GM12878 (cell line): Measurements from ENCODE around the gene CRTC3. TPM values are rescaled to one million over a fixed set of nuclear protein-coding genes. Genes with fewer than 3 reads are reported as not detected.

ENCODE experiments used
- ATAC-seq: fragments of 200-7000 bp; cut with Tn5 transposase; 3 replicates; pipeline ENCODE4 v1.9.1; 2020; ENCODE audit warnings: mild to moderate bottlenecking, moderate library complexity
- BruUV-seq: library from RNA; stranded (reverse); fragments of 400-500 nt; replicated peaks from 2 replicates; lab custom pipeline; 2021; lab: Mats Ljungman, UMichigan
- CTCF ChIA-PET: fragments of 300-600 bp; sonication (Branson Sonifier 250); formaldehyde crosslinking; extraction: SDS; loops from one replicate; lab custom pipeline; 2021; ENCODE audit warnings: inconsistent platforms; lab: Yijun Ruan, JAX
- POLR2A ChIA-PET: fragments of 350-600 bp; formaldehyde crosslinking; extraction: SDS; loops from one replicate; lab custom pipeline; 2021; ENCODE audit warnings: inconsistent platforms; lab: Charles Lee
- RAD21 ChIA-PET: fragments of 300-600 bp; sonication (Branson Sonifier 250); formaldehyde crosslinking; loops from one replicate; lab custom pipeline; 2023; ENCODE audit warnings: antibody characterized with exemption; ENCODE audit not compliant: unreplicated experiment; lab: Charles Lee
- SMC1A ChIA-PET: fragments of 300-600 bp; sonication (Branson Sonifier 250); formaldehyde crosslinking; loops from one replicate; lab custom pipeline; 2023; ENCODE audit not compliant: unreplicated experiment, uncharacterized antibody; lab: Charles Lee
- DNase-seq: peaks from one replicate; pipeline ENCODE4 v3.0.0-alpha.2; 2011; ENCODE audit warnings: low read depth, low spot score
- FAIRE-seq: peaks from 3 replicates; lab custom pipeline; 2011; peaks lifted over from hg19 to GRCh38; lab: Jason Lieb, UNC
- H2AFZ ChIP-seq: 2 replicates; pipeline ENCODE4 v1.6.0; 2011; ENCODE audit warnings: low read depth, low read length, control low read depth; ENCODE audit not compliant: control insufficient read depth
- H3K27ac ChIP-seq: 2 replicates; pipeline ENCODE4 v1.5.1; 2011; ENCODE audit warnings: control low read depth; ENCODE audit not compliant: control insufficient read depth, insufficient read depth
- H3K27me3 ChIP-seq, 2 experiments: replicated peaks in 1 of 2; 2 replicates each; pipeline versions ENCODE4 v1.6.0 to v1.6.1; 2011; ENCODE audit warnings: low read length in 1 of 2; ENCODE audit not compliant: control insufficient read depth in 2 of 2, insufficient read depth in 2 of 2
- H3K36me3 ChIP-seq, 2 experiments: 2 replicates each; pipeline ENCODE4 v1.5.1; 2011; ENCODE audit warnings: low read length in 1 of 2; ENCODE audit not compliant: control insufficient read depth in 2 of 2, insufficient read depth in 2 of 2
- H3K4me1 ChIP-seq: 2 replicates; pipeline ENCODE4 v1.6.1; 2011; ENCODE audit warnings: mild to moderate bottlenecking, low read length, moderate library complexity, mixed read lengths; ENCODE audit not compliant: control insufficient read depth, insufficient read depth
- H3K4me2 ChIP-seq: 2 replicates; pipeline ENCODE4 v1.6.0; 2011; ENCODE audit warnings: control low read depth; ENCODE audit not compliant: control insufficient read depth, insufficient read depth
- H3K4me3 ChIP-seq: fragments of 200-600 bp; sonication (generic); 2 replicates; pipeline ENCODE4 v1.5.1; 2016
- H3K79me2 ChIP-seq: 2 replicates; pipeline ENCODE4 v1.6.0; 2011; ENCODE audit warnings: low read length; ENCODE audit not compliant: control insufficient read depth, insufficient read depth
- H3K9ac ChIP-seq: 2 replicates; pipeline ENCODE4 v1.8.0; 2011; ENCODE audit warnings: low read length, control low read depth, mixed read lengths; ENCODE audit not compliant: control insufficient read depth, insufficient read depth
- H3K9me3 ChIP-seq: replicated peaks from 3 replicates; pipeline ENCODE4 v1.5.1; 2011; ENCODE audit warnings: mild to moderate bottlenecking, low read length; ENCODE audit not compliant: control insufficient read depth, insufficient read depth
- H4K20me1 ChIP-seq: 2 replicates; pipeline ENCODE4 v1.6.0; 2011; ENCODE audit not compliant: control insufficient read depth, insufficient read depth
- BHLHE40 ChIP-seq, 2 experiments: fragments of 450-650 bp in 1 of 2; IDR thresholded peaks; 2 replicates each; pipeline ENCODE4 v1.6.1; 2011 to 2017; ENCODE audit warnings: low read depth in 2 of 2, borderline replicate concordance in 1 of 2, improper control_type of control experiment in 1 of 2, low read length in 1 of 2, mild to moderate bottlenecking in 1 of 2
- EP300 ChIP-seq, 2 experiments: fragments of 150-350 bp in 1 of 2; IDR thresholded peaks; 2 replicates each; pipeline ENCODE4 v1.6.1; 2011 to 2012; ENCODE audit warnings: low read depth in 2 of 2, low read length in 2 of 2, borderline replicate concordance in 1 of 2, improper control_type of control experiment in 1 of 2, inconsistent platforms in 1 of 2; ENCODE audit not compliant: control insufficient read depth in 1 of 2
- ETV6 ChIP-seq, 2 experiments: fragments of 450-650 bp in 1 of 2; IDR thresholded peaks in 1 of 2; conservative IDR thresholded peaks in 1 of 2; 2 replicates each; pipeline ENCODE4 v1.6.1; 2014; ENCODE audit warnings: antibody characterized with exemption in 1 of 2, borderline replicate concordance in 1 of 2, low read depth in 1 of 2, mild to moderate bottlenecking in 1 of 2, moderate library complexity in 1 of 2
- EZH2 ChIP-seq: IDR thresholded peaks from 2 replicates; pipeline ENCODE4 v1.6.1; 2012; ENCODE audit warnings: low read depth, mild to moderate bottlenecking, control low read depth, inconsistent platforms, low read length, borderline replicate concordance; ENCODE audit not compliant: control insufficient read depth
- HDGF ChIP-seq: fragments of 450-650 bp; IDR thresholded peaks from 2 replicates; pipeline ENCODE4 v1.6.1; 2016; ENCODE audit warnings: antibody characterized with exemption
- LARP7 ChIP-seq: fragments of 450-650 bp; IDR thresholded peaks from 2 replicates; pipeline ENCODE4 v1.6.1; 2017; ENCODE audit warnings: mild to moderate bottlenecking
- MEF2A ChIP-seq: IDR thresholded peaks from 2 replicates; pipeline ENCODE4 v1.6.1; 2011; ENCODE audit warnings: low read depth, mild to moderate bottlenecking, low read length, moderate library complexity; ENCODE audit not compliant: insufficient read depth
- NFIC ChIP-seq: IDR thresholded peaks from 2 replicates; pipeline ENCODE4 v1.6.1; 2012; ENCODE audit warnings: low read depth, mild to moderate bottlenecking, inconsistent platforms, low read length, moderate library complexity
- PRDM15 ChIP-seq: fragments of 450-650 bp; formaldehyde crosslinking; IDR thresholded peaks from 2 replicates; pipeline ENCODE4 v1.4.0; 2020; ENCODE audit warnings: mild to moderate bottlenecking, moderate library complexity
- WRNIP1 ChIP-seq: IDR thresholded peaks from 2 replicates; pipeline ENCODE4 v1.6.1; 2011; ENCODE audit warnings: low read depth, low read length, improper control_type of control experiment, borderline replicate concordance
- YBX1 ChIP-seq: fragments of 450-650 bp; IDR thresholded peaks from 2 replicates; pipeline ENCODE4 v1.6.1; 2016; ENCODE audit warnings: antibody characterized with exemption
- ZNF274 ChIP-seq: IDR thresholded peaks from one replicate; pipeline ENCODE4 v1.8.0; 2011; ENCODE audit not compliant: insufficient read length, insufficient read depth
- ZSCAN29 ChIP-seq: fragments of 450-650 bp; IDR thresholded peaks from 2 replicates; pipeline ENCODE4 v1.6.1; 2017; ENCODE audit warnings: mild to moderate bottlenecking, moderate library complexity
- WGBS: methylation state at CpG from one replicate; pipeline ENCODE4 v1.1.6; 2016; ENCODE audit warnings: low lambda C conversion rate; ENCODE audit not compliant: insufficient replicate concordance, insufficient coverage; ENCODE audit errors: missing lambda C conversion rate; 5-methylcytosine and 5-hydroxymethylcytosine counted together
- in situ Hi-C: fragments of 300-500 bp; cut with MboI; formaldehyde crosslinking; loops from 9 replicates; pipeline ENCODE4 v1.14.3; 2018; ENCODE audit warnings: mixed read lengths
- intact Hi-C: fragments of 100-400 bp; cut with micrococcal nuclease; formaldehyde crosslinking; loops from one replicate; pipeline ENCODE4 v1.14.2; 2022; ENCODE audit not compliant: unreplicated experiment
- polyA plus RNA-seq, 11 experiments: library from polyadenylated mRNA; depleted of rRNA in 4 of 11; unstranded in 6 of 11; stranded (reverse) in 5 of 11; fragments of >200 nt; fragmentation: Nextera tagmentation in 4 of 11; fragmentation: Illumina TruSeq in 1 of 11; extraction: Ambion mirVana in 4 of 11; extraction: Trizol in 1 of 11; gene quantifications; 1 replicate in 1 of 11; 2 replicates in 10 of 11; pipeline versions ENCODE4 v1.2.1 to v1.2.3, GENCODE V29; 2011 to 2016; ENCODE audit warnings: inconsistent platforms in 2 of 11, missing spikeins in 2 of 11, low read depth in 1 of 11
- total RNA-seq, 4 experiments: library from RNA; depleted of rRNA in 3 of 4; stranded (reverse); fragments of >200 nt in 3 of 4; fragmentation: Illumina TruSeq in 1 of 4; extraction: Trizol in 1 of 4; gene quantifications; 2 replicates each; pipeline versions ENCODE4 v1.2.1 to v1.2.3, GENCODE V29; 2013 to 2021

The CRTC3 gene
- total and polyA plus RNA-seq, 10 of the 15 experiments (the other 5 are each of a cell fraction or from before 2014, with no cell fraction given) = 3.5 to 36.9 (median 18.9) TPM

DNA sequence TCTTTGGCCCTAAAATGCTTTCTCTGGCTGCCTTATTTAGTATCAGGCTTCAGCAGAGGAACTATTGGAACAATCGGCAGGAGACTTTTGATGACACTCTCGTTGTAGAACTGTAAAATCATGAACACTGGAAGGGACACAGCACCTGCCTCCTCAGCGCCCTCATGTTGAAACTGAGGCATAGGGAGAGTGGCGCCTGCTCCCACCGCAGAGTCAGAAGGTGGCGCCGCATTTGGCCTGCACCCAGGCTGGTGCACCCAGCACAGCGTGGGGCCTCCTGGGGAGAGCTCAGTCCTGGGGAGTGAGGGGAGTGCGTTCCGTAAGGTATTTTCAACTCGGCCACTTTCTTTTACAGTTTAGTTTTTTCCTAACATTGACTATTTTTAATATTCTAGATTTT is 109.2 kb downstream of the CRTC3 start:
- ChIA-PET RAD21 (interaction anchor here (1.3 kb wide), 1 partner anchor 9 kb away, joined by 4 read pairs; no protein-coding TSS in a partner anchor), CTCF (interaction anchor here (0.8 kb wide), 1 partner anchor 20 kb away, joined by 5 read pairs; no protein-coding TSS in a partner anchor), SMC1A (interaction anchor here (0.8 kb wide), 1 partner anchor 247 kb away, joined by 4 read pairs; no protein-coding TSS in a partner anchor), POLR2A (interaction anchor here (0.5 kb wide), 1 partner anchor 98 kb away, joined by 4 read pairs; no protein-coding TSS in a partner anchor)
- no peak overlapping the region for H3K4me2 ChIP-seq
- WGBS = 98% methylated on average over 11 of the region's 11 CpGs
- H3K9me3 ChIP-seq = peaks cover 3% of the 10 kb centered on the region; the same call in 2 of the 3 replicates
- no peak overlapping the region for H3K4me3 ChIP-seq
- in situ Hi-C loops (no loop called here), intact Hi-C loops (no loop called here)
- no peak overlapping the region for H3K9ac ChIP-seq
- no peaks in the 10 kb centered on the region for H3K79me2 ChIP-seq
- no peak for ATAC-seq
- FAIRE-seq = no peak
- BruUV-seq = no TSS peak
- no peak overlapping the region for H2AFZ ChIP-seq
- peaks cover 11 to 26% of the 10 kb centered on the region in 2 experiments for H3K36me3 ChIP-seq
- H3K27ac ChIP-seq = no peak overlapping the region
- no peak for DNase-seq
- no peaks in the 10 kb centered on the region for H3K4me1 ChIP-seq
- no peak for TF ChIP-seq ETV6 (conservative IDR thresholded peaks at IDR 0.05 in 1 of 2, IDR thresholded peaks at IDR 0.05 in 1 of 2; ENCODE audit: borderline replicate concordance in 1 of 2, low read depth in 1 of 2)
- TF ChIP-seq MEF2A = no peak
- no peak for TF ChIP-seq HDGF
- no peak for TF ChIP-seq LARP7
- TF ChIP-seq EP300 (IDR thresholded peaks at IDR 0.05; ENCODE audit: borderline replicate concordance in 1 of 2, control insufficient read depth in 1 of 2, low read depth in 2 of 2, low read length in 2 of 2) = no peak
- TF ChIP-seq WRNIP1 = no peak
- TF ChIP-seq BHLHE40 (IDR thresholded peaks at IDR 0.05; ENCODE audit: borderline replicate concordance in 1 of 2, low read depth in 2 of 2, low read length in 1 of 2) = no peak
- no peak for TF ChIP-seq NFIC
- no peak for TF ChIP-seq YBX1
- TF ChIP-seq ZSCAN29 = no peak
- TF ChIP-seq EZH2 = no peak
- TF ChIP-seq PRDM15 (CRISPR knock-in tag) = no peak
- TF ChIP-seq ZNF274 = no peak
- H3K27me3 ChIP-seq = no peaks in the 10 kb centered on the region
- no peaks in the 10 kb centered on the region for H4K20me1 ChIP-seq
